ENCODE data around the gene SYT1.

- TF ChIP-seq, protein P1, sequence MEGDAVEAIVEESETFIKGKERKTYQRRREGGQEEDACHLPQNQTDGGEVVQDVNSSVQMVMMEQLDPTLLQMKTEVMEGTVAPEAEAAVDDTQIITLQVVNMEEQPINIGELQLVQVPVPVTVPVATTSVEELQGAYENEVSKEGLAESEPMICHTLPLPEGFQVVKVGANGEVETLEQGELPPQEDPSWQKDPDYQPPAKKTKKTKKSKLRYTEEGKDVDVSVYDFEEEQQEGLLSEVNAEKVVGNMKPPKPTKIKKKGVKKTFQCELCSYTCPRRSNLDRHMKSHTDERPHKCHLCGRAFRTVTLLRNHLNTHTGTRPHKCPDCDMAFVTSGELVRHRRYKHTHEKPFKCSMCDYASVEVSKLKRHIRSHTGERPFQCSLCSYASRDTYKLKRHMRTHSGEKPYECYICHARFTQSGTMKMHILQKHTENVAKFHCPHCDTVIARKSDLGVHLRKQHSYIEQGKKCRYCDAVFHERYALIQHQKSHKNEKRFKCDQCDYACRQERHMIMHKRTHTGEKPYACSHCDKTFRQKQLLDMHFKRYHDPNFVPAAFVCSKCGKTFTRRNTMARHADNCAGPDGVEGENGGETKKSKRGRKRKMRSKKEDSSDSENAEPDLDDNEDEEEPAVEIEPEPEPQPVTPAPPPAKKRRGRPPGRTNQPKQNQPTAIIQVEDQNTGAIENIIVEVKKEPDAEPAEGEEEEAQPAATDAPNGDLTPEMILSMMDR (IDR thresholded peaks at IDR 0.05), result no peak
- TF ChIP-seq POLR2AphosphoS5 (IDR thresholded peaks at IDR 0.05) (no peak), EP300 (IDR thresholded peaks at IDR 0.05) (no peak)
Measured at GRCh38 chr12:79023261-79023660, 158.7 kb downstream of the SYT1 start.
